GM23248 (cell line): ENCODE measurements around the gene AIFM1. TPM values are rescaled to one million over a fixed set of nuclear protein-coding genes. Genes with fewer than 3 reads are reported as not detected.
"Not testable (repeated sequence)": the region's sequence is repeated elsewhere in the genome, so short reads cannot be mapped to it uniquely, and the experiment has no call there.

ENCODE experiments used
- DNase-seq: peaks from one replicate; pipeline ENCODE4 v3.0.0-alpha.2; 2015
- H2AFZ ChIP-seq: fragments of 200-600 bp; sonication (generic); 2 replicates; pipeline ENCODE4 v1.6.1; 2016; ENCODE audit warnings: antibody characterized with exemption
- H3F3A ChIP-seq: fragments of 200-600 bp; sonication (generic); 2 replicates; pipeline ENCODE4 v1.6.1; 2016; ENCODE audit warnings: mild to moderate bottlenecking, antibody characterized with exemption, mixed run types; ENCODE audit not compliant: insufficient read depth
- H3K27ac ChIP-seq: fragments of 200-600 bp; sonication (generic); 2 replicates; pipeline ENCODE4 v1.5.1; 2016; ENCODE audit warnings: mild to moderate bottlenecking
- H3K27me3 ChIP-seq: fragments of 200-600 bp; sonication (generic); replicated peaks from 2 replicates; pipeline ENCODE4 v1.6.1; 2016; ENCODE audit warnings: mild to moderate bottlenecking; ENCODE audit not compliant: insufficient read depth
- H3K36me3 ChIP-seq: fragments of 200-600 bp; sonication (generic); 2 replicates; pipeline ENCODE4 v1.6.1; 2016; ENCODE audit warnings: low read depth, mild to moderate bottlenecking
- H3K4me1 ChIP-seq: fragments of 200-600 bp; sonication (generic); 2 replicates; pipeline ENCODE4 v1.6.1; 2016; ENCODE audit warnings: mild to moderate bottlenecking; ENCODE audit not compliant: insufficient read depth
- H3K4me2 ChIP-seq: fragments of 200-600 bp; sonication (generic); one replicate; pipeline ENCODE4 v1.6.1; 2016; ENCODE audit warnings: mild to moderate bottlenecking; ENCODE audit not compliant: unreplicated experiment
- H3K4me3 ChIP-seq: fragments of 200-600 bp; sonication (generic); 2 replicates; pipeline ENCODE4 v1.5.1; 2016; ENCODE audit warnings: mild to moderate bottlenecking
- H3K79me2 ChIP-seq: fragments of 200-600 bp; sonication (generic); 2 replicates; pipeline ENCODE4 v1.6.1; 2016; ENCODE audit warnings: mild to moderate bottlenecking; ENCODE audit not compliant: insufficient read depth
- H3K9ac ChIP-seq: fragments of 200-600 bp; sonication (generic); 2 replicates; pipeline ENCODE4 v1.6.1; 2016; ENCODE audit warnings: mild to moderate bottlenecking
- H3K9me2 ChIP-seq: fragments of 200-600 bp; sonication (generic); 2 replicates; pipeline ENCODE4 v1.6.1; 2016; ENCODE audit warnings: mixed run types, mild to moderate bottlenecking, moderate library complexity; ENCODE audit not compliant: insufficient read depth
- H3K9me3 ChIP-seq: fragments of 200-600 bp; sonication (generic); one replicate; pipeline ENCODE4 v1.6.1; 2017; ENCODE audit warnings: low read depth
- H4K20me1 ChIP-seq: fragments of 200-600 bp; sonication (generic); 2 replicates; pipeline ENCODE4 v1.6.0; 2016; ENCODE audit not compliant: insufficient read depth
- EZH2 ChIP-seq: fragments of 200-600 bp; sonication (generic); IDR thresholded peaks from 2 replicates; pipeline ENCODE4 v1.6.1; 2018; ENCODE audit warnings: antibody characterized with exemption, mild to moderate bottlenecking; ENCODE audit not compliant: insufficient read depth, poor library complexity, severe bottlenecking
- EZH2phosphoT487 ChIP-seq: fragments of 200-600 bp; sonication (generic); IDR thresholded peaks from 2 replicates; pipeline ENCODE4 v1.6.1; 2018; ENCODE audit warnings: antibody characterized with exemption, moderate library complexity, mild to moderate bottlenecking, low read depth; ENCODE audit not compliant: insufficient read depth
- WGBS, 2 experiments: methylation state at CpG; one replicate each; pipeline ENCODE4 v1.1.6; 2015 to 2017; ENCODE audit warnings: low lambda C conversion rate in 2 of 2, low coverage in 1 of 2; ENCODE audit errors: missing lambda C conversion rate in 2 of 2; 5-methylcytosine and 5-hydroxymethylcytosine counted together
- in situ Hi-C: fragments of 300-500 bp; cut with MboI; formaldehyde crosslinking; loops from 2 replicates; pipeline ENCODE4 v1.15.0; 2020
- polyA plus RNA-seq: library from polyadenylated mRNA; unstranded; fragments of >200 nt; fragmentation: Nextera tagmentation; extraction: Ambion mirVana; gene quantifications from 2 replicates; pipeline ENCODE4 v1.2.1, GENCODE V29; 2016
- total RNA-seq: library from RNA; depleted of rRNA; stranded (reverse); fragments of >200 nt; shearing (Covaris generic); gene quantifications from 2 replicates; pipeline ENCODE4 v1.2.3, GENCODE V29; 2014

The AIFM1 gene
- total and polyA plus RNA-seq, 2 experiments from 2014 or later, result 14.6 to 22.5 TPM

- no peaks in the 10 kb centered on the region for H3K27me3 ChIP-seq
- no peaks in the 10 kb centered on the region for H4K20me1 ChIP-seq
- in situ Hi-C loops, result no loop called here
- H3K79me2 ChIP-seq, result no peaks in the 10 kb centered on the region
- DNase-seq, result peak; percentile 70
- peaks cover 20% of the 10 kb centered on the region for H3K4me1 ChIP-seq
- no peaks in the 10 kb centered on the region for H3K9me3 ChIP-seq
- H3K4me2 ChIP-seq, result peak overlapping the region; percentile 76
- 10 to 17% methylated on average over 21 of the region's 21 CpGs for WGBS, 2 experiments
- H3K36me3 ChIP-seq, result no peaks in the 10 kb centered on the region
- TF ChIP-seq EZH2, result no peak
- TF ChIP-seq EZH2phosphoT487, result no peak
- no peaks in the 10 kb centered on the region for H3K9me2 ChIP-seq
- peak overlapping the region; percentile 76 for H3K9ac ChIP-seq
- peaks cover 17% of the 10 kb centered on the region; the same call in 1 of the 2 replicates for H3F3A ChIP-seq
- peak overlapping the region; percentile 75 for H3K27ac ChIP-seq
- peak overlapping the region; percentile 33; the same call in 1 of the 2 replicates for H2AFZ ChIP-seq
- peak overlapping the region; percentile 51 for H3K4me3 ChIP-seq
Measured at GRCh38 chrX:130118441-130119311, 47.0 kb downstream of the AIFM1 start.

GRCh38 chrX:130117166-130117565 lies 48.5 kb downstream of the AIFM1 start:
- no peaks in the 10 kb centered on the region for H3K36me3 ChIP-seq
- H3K9me3 ChIP-seq, result no peaks in the 10 kb centered on the region
- WGBS, 2 experiments, result 98 to 99% methylated on average over 6 to 7 of the region's 7 CpGs
- no peak overlapping the region for H2AFZ ChIP-seq
- no peaks in the 10 kb centered on the region for H4K20me1 ChIP-seq
- TF ChIP-seq EZH2 (no peak), EZH2phosphoT487 (no peak)
- no peaks in the 10 kb centered on the region for H3K27me3 ChIP-seq
- DNase-seq, result no peak
- in situ Hi-C loops, result no loop called here
- no peak overlapping the region for H3K9ac ChIP-seq
- H3K4me1 ChIP-seq, result peaks cover 20% of the 10 kb centered on the region
- H3K27ac ChIP-seq, result no peak overlapping the region
- H3K9me2 ChIP-seq, result no peaks in the 10 kb centered on the region
- H3K4me2 ChIP-seq, result no peak overlapping the region
- H3K4me3 ChIP-seq, result no peak overlapping the region
- H3K79me2 ChIP-seq, result no peaks in the 10 kb centered on the region
- peaks cover 17% of the 10 kb centered on the region; the same call in 1 of the 2 replicates for H3F3A ChIP-seq

GRCh38 chrX:130115119-130115885 lies 50.3 kb downstream of the AIFM1 start:
- H3K79me2 ChIP-seq, H3K9me3 ChIP-seq, H3K4me2 ChIP-seq, H3K9me2 ChIP-seq, H3K27me3 ChIP-seq, in situ Hi-C loops, H4K20me1 ChIP-seq, H3K27ac ChIP-seq, H2AFZ ChIP-seq, H3K9ac ChIP-seq, DNase-seq, H3K36me3 ChIP-seq, H3K4me3 ChIP-seq: not testable (repeated sequence)
- 79 to 88% methylated on average over 7 to 10 of the region's 10 CpGs for WGBS, 2 experiments
- H3K4me1 ChIP-seq, result peaks cover 19% of the 10 kb centered on the region
- peaks cover 17% of the 10 kb centered on the region; the same call in 1 of the 2 replicates for H3F3A ChIP-seq

GRCh38 chrX:130114141-130114588 lies 51.5 kb downstream of the AIFM1 start:
- peaks cover 9% of the 10 kb centered on the region for H3K4me1 ChIP-seq
- in situ Hi-C loops, result no loop called here
- 97 to 100% methylated on average over 4 to 6 of the region's 9 CpGs for WGBS, 2 experiments
- H3K9ac ChIP-seq, result no peak overlapping the region
- no peaks in the 10 kb centered on the region for H3K9me2 ChIP-seq
- no peak overlapping the region for H3K27ac ChIP-seq
- no peaks in the 10 kb centered on the region for H3K27me3 ChIP-seq
- DNase-seq, result peak; percentile 35
- peaks cover 8% of the 10 kb centered on the region for H3K79me2 ChIP-seq
- TF ChIP-seq EZH2phosphoT487 (no peak), EZH2 (no peak)
- H3K4me3 ChIP-seq, result no peak overlapping the region
- no peaks in the 10 kb centered on the region for H4K20me1 ChIP-seq
- no peak overlapping the region for H3K4me2 ChIP-seq
- no peak overlapping the region for H2AFZ ChIP-seq
- H3K9me3 ChIP-seq, result no peaks in the 10 kb centered on the region
- H3F3A ChIP-seq, result peaks cover 8% of the 10 kb centered on the region; the same call in 1 of the 2 replicates
- H3K36me3 ChIP-seq, result no peaks in the 10 kb centered on the region
